ENCODE measurements around the gene PSMC3. TPM values are rescaled to one million over a fixed set of nuclear protein-coding genes. Genes with fewer than 3 reads are reported as not detected.

Gene PSMC3
- total RNA-seq, 3 donors from 2014 or later, result 70.7 to 115 (median 91.0) TPM

DNA sequence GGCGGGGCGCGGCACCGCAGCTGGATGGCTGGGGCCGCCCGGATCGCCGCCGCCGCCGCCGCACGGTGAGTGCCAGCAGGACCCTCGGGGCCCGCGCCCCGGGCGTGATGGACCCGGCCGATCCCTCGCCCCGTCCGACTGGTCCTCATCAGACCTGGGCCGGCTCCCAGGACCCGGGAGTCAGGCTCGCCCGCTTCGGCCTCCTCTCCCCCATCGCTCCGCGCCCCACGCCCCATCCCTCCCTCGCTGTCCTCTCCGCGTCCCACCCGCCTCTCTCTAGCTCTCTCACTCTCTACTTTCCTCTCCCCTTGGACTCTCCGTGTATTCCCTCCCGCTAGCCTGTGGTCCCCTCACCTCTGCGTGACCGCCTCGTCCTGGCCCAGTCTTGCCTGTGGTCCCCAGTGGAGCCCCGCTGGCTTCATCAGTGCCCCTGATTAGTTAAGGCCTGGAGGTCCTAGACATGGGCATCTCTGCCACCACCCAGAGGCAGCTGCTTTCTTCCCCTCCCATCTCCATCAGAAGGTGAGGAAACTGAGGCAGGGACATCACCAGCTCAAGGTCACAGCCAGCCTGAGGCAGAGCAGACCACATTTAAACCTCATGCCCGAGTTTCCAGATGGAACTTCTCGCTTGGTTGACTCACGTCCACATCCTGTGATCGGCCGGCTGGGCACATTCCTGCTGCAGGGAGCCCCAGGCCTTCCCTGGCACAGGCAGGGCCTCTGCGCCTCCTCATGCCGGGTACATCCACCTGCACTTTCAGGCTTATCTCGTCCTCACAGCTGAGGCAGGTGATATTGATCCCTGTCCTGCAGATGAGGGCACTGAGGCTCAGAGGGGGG lies 17.4 kb downstream of the PSMC3 start:
- intact Hi-C loops (cut with DNase I, micrococcal nuclease), result no loop called here
- ATAC-seq, result peak; percentile 0
- H3K9me3 ChIP-seq, result no peaks in the 10 kb centered on the region
- peaks cover 11% of the 10 kb centered on the region for H3K4me1 ChIP-seq (ENCODE audit: low read depth)
- peak overlapping the region; percentile 36 for H3K4me3 ChIP-seq
- DNase-seq, result peak in 2 of 3 donors; percentile 38 to 72
- H3K36me3 ChIP-seq (ENCODE audit: low read depth), result no peaks in the 10 kb centered on the region
- TF ChIP-seq CTCF (IDR thresholded peaks at IDR 0.05), result no peak

- intact Hi-C loops (cut with DNase I, micrococcal nuclease), result no loop called here
- H3K4me1 ChIP-seq (ENCODE audit: low read depth), result peaks cover 11% of the 10 kb centered on the region
- DNase-seq (peak; percentile 91 to 97 (median 96)), ATAC-seq (peak; percentile 92)
- H3K9me3 ChIP-seq, result no peaks in the 10 kb centered on the region
- H3K4me3 ChIP-seq, result peak within 1 kb of the TSS; percentile 36
- TF ChIP-seq CTCF (IDR thresholded peaks at IDR 0.05), result peak; percentile 86
- H3K36me3 ChIP-seq (ENCODE audit: low read depth), result no peaks in the 10 kb centered on the region
Observed at GRCh38 chr11:47407746-47408590, 18.3 kb downstream of the PSMC3 start, which contains the start of gene SLC39A13. Gene SLC39A13, plus strand, starts transcription at chr11:47408590. Its CDS starts 1,505 bp downstream, at chr11:47410095.

- DNase-seq (peak in 1 of 3 donors; percentile 33), ATAC-seq (no peak)
- intact Hi-C loops (cut with DNase I, micrococcal nuclease), result no loop called here
- H3K9me3 ChIP-seq, result no peaks in the 10 kb centered on the region
- H3K36me3 ChIP-seq (ENCODE audit: low read depth), result no peaks in the 10 kb centered on the region
- H3K4me3 ChIP-seq, result no peak overlapping the region
- H3K4me1 ChIP-seq (ENCODE audit: low read depth), result peaks cover 11% of the 10 kb centered on the region
- no peak for TF ChIP-seq CTCF (IDR thresholded peaks at IDR 0.05)
Observed at GRCh38 chr11:47406896-47407745, 19.1 kb downstream of the PSMC3 start.

GRCh38 chr11:47403571-47403970 lies 22.7 kb downstream of the PSMC3 start:
- TF ChIP-seq CTCF (IDR thresholded peaks at IDR 0.05), result no peak
- DNase-seq, result peak in 1 of 3 donors; percentile 11

GRCh38 chr11:47403135-47403534 lies 23.1 kb downstream of the PSMC3 start:
- H3K36me3 ChIP-seq (ENCODE audit: low read depth), result no peaks in the 10 kb centered on the region
- intact Hi-C loops (cut with DNase I, micrococcal nuclease), result no loop called here
- DNase-seq, result peak in 2 of 3 donors; percentile 11 to 17

More at GRCh38 chr11:47403571-47403970, 22.7 kb downstream of the PSMC3 start:
- no peak for ATAC-seq
- no peak overlapping the region for H3K4me3 ChIP-seq
- H3K4me1 ChIP-seq (ENCODE audit: low read depth), result peaks cover 8% of the 10 kb centered on the region
- H3K9me3 ChIP-seq, result no peaks in the 10 kb centered on the region
- intact Hi-C loops (cut with DNase I, micrococcal nuclease), result no loop called here
- H3K36me3 ChIP-seq (ENCODE audit: low read depth), result no peaks in the 10 kb centered on the region

More at GRCh38 chr11:47403135-47403534, 23.1 kb downstream of the PSMC3 start:
- ATAC-seq, result no peak
- peaks cover 8% of the 10 kb centered on the region for H3K4me1 ChIP-seq (ENCODE audit: low read depth)
- TF ChIP-seq CTCF (IDR thresholded peaks at IDR 0.05), result no peak
- H3K4me3 ChIP-seq, result no peak overlapping the region
- no peaks in the 10 kb centered on the region for H3K9me3 ChIP-seq

All from mucosa of descending colon (tissue), 3 donors.